ENCODE data around the gene BAG3. TPM values are rescaled to one million over a fixed set of nuclear protein-coding genes. Genes with fewer than 3 reads are reported as not detected.

Gene BAG3
- polyA plus RNA-seq, 4 donors, result 6.5 to 15.3 (median 10.3) TPM

Other genes with a start within 250 kb of the BAG3 start
- 10 to 100 TPM in 3 of 4 donors, 1 to 10 TPM in 1; 9.6 to 77.8 (median 41.1) TPM for gene RGS10, start 108.7 kb upstream of the BAG3 start, polyA plus RNA-seq
- gene TIAL1, start 54.4 kb upstream of the BAG3 start, polyA plus RNA-seq, result 100 to 1,000 TPM in 1 of 4 donors, 10 to 100 TPM in 3; 43.8 to 109 (median 50.9) TPM
- 10 to 100 TPM in 1 of 4 donors, 1 to 10 TPM in 3; 3.5 to 14.1 (median 5.2) TPM for gene INPP5F, start 74.7 kb downstream of the BAG3 start, polyA plus RNA-seq
- gene MCMBP, start 221.5 kb downstream of the BAG3 start, polyA plus RNA-seq, result 10 to 100 TPM; 21.5 to 37.6 (median 25.8) TPM
- gene SEC23IP, start 241.3 kb downstream of the BAG3 start, polyA plus RNA-seq, result 10 to 100 TPM in 2 of 4 donors, 1 to 10 TPM in 2; 7.8 to 42.0 (median 9.8) TPM